PC-9 (cell line): ENCODE results near the gene TBC1D8.

Experiments
- CTCF ChIP-seq: fragments of 200-600 bp; sonication (generic); conservative IDR thresholded peaks from 2 replicates; pipeline ENCODE4 v1.6.1; 2017; ENCODE audit warnings: mixed run types, antibody characterized with exemption, mild to moderate bottlenecking, moderate library complexity
- EZH2 ChIP-seq: fragments of 200-600 bp; sonication (generic); IDR thresholded peaks from 2 replicates; pipeline ENCODE4 v1.8.0; 2017; ENCODE audit warnings: antibody characterized with exemption, low read depth

- TF ChIP-seq CTCF, result no peak
- TF ChIP-seq EZH2, result no peak
These were observed 183.5 kb downstream of the TBC1D8 start for GRCh38 chr2:100967716-100968115.
